SKM-1 (cell line): ENCODE results near the gene INSM2.

Source experiments
- DNase-seq: peaks from one replicate; lab custom pipeline; 2025; ENCODE audit not compliant: unreplicated experiment; lab: John Stamatoyannopoulos, UW

Gene INSM2

GRCh38 chr14:35539969-35540368 lies 6.0 kb downstream of the INSM2 start:
- no peak for DNase-seq

DNA sequence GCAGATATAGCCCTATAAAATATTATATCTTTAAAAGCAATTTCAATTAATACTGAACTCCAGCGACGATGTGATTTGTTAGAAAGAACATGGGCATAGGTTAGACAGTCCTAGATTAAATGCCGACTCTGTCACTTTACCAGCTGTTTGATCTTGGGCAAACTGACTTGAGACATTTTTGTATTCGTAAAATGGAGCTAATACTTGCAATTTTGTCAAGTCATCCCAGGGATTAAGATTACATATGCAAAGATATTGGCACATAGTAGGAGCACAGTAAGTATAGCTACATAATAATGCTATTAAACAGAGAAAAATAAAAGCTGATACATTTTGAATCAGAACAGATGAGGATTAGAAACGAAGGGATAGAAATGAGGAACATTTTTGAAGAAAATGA lies 9.0 kb downstream of the INSM2 start:
- no peak for DNase-seq

- DNase-seq, result no peak
Observed at GRCh38 chr14:35549551-35549950, 15.6 kb downstream of the INSM2 start.

DNA sequence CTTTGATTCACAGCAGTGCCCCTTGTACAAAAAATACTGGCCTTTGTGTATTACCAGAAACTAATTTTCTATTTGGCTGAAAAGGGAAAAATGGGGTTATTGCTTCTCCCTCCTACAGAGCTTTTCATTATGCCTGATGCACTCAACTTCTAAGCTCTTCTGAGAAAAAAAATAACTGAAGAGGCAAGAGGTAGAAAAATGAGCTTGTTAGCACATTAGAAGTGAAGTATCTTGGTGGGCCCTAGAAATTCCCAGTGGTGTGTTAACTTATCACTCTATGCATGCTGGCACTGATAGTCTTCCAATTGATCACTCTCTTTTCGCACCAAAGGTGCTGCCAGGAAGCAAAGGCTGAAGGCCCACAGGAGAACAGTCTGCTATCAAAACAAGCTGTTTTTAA lies 17.1 kb downstream of the INSM2 start:
- DNase-seq, result no peak

GRCh38 chr14:35553808-35554207 lies 19.8 kb downstream of the INSM2 start:
- DNase-seq, result no peak

DNA sequence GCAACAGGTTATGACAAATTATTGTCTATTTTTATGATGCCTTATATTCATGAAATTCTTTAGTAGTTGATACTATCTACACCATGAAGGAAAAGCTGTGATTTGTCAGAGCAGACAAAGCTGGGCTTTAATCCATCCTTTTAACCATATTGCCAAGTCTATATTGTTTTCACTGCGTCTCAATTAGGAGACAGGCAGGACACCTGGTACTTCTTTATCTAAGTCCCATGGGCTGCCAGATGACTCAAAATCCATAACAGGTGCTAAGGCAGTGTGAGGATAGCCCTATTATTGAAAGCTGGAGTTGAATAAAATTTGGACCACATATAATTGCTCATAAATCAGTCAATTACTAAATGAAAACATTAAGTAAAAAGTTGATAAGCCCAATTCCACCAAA lies 22.6 kb downstream of the INSM2 start:
- DNase-seq, result no peak

DNA sequence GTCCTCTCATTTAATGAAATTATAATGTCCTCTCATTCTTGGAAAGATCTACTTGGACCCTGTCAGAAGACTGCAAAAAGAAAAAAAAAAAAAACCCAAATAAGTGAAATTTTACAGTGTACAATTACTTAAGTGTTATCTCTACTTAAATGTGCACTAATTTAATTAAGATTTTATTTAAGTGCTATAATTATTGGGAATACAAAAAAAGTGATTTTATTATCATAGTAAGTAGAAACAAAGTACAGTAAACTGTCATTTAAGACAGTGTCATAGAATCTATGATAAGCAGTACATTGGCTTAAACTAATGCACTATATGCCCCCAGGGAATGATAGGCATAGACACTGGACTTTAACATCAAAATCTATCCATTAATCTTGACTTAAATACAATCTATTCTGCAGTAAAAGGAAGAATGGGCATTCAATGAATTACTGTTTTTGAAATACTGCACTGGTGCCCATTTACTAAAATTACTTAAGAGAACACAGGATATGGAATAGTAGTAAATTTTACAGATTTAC lies 23.3 kb downstream of the INSM2 start:
- no peak for DNase-seq

- DNase-seq, result no peak
Observed at GRCh38 chr14:35558680-35559079, 24.7 kb downstream of the INSM2 start.

DNA sequence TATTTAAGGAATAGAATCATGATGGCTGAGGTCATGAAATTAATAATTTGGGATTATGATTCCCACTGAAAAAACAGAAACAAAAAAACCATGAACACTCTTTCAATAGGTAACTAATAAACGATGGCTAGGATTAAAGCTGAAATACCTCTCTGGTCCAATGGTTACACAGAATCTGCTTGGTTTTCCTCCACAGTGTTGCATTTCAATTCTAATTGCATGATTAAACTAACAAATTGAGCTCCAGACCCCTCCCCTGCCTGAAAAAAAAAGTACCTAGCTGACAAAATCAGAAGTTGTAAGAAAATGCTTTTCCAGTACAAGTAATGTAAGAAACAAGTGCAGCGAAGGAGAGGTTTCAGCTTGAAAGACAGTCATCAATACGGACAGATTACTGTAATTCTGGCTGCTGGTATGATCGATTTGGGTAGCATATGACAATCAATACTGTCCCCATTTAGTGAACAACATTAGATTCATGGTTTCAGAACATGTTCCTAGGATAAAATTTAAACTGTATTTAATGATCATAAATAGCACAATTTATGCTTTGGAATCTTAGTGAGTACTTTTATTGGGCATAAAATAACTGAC lies 32.0 kb downstream of the INSM2 start:
- no peak for DNase-seq

GRCh38 chr14:35571598-35571997 lies 37.6 kb downstream of the INSM2 start:
- no peak for DNase-seq

GRCh38 chr14:35573911-35574310 lies 39.9 kb downstream of the INSM2 start:
- no peak for DNase-seq

DNA sequence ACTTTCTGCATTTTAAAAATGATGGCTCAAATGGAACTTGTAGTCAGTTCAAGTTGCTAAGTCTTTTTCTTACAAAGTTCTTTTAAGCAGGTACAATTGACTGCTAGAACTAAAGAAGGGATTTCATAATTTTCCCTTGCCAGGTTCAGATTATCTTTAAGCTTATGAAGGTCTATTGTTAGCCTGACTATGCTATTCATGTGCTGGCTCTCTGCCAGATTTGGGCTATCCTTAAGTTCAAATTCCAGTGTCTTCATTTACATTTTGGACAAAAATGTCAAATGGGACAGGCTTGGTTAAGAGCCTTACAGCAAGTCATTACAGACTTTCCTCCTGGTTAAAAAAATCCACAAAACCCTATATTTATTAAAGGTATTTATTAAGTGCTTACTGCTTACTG lies 42.3 kb downstream of the INSM2 start:
- no peak for DNase-seq

GRCh38 chr14:35576856-35577255 lies 42.9 kb downstream of the INSM2 start:
- no peak for DNase-seq

DNA sequence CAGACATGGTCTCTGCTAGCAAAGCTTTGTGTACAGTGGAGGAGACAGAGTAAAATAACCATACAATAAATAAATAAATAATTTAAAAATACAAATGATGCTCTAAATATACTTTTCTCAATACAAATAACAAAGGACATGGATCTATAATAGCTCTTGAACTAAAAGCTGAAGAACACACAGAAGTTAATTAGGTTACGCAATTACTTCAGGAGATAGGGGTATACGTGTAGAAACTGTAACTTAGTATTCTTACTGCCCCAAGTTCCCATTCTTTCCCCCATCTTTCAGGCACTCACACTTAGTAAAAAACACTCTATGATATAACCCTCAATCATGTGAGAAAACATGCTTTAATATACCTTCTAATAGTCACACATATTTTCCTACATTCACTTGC lies 44.2 kb downstream of the INSM2 start:
- DNase-seq, result no peak

- DNase-seq, result no peak
Observed at GRCh38 chr14:35578639-35579038, 44.7 kb downstream of the INSM2 start.
